K562 (cell line): Measurements from ENCODE around the gene CMSS1. TPM values are rescaled to one million over a fixed set of nuclear protein-coding genes. Genes with fewer than 3 reads are reported as not detected.

ENCODE experiments used
- ATAC-seq: fragments of 200-7000 bp; cut with Tn5 transposase; 3 replicates; pipeline ENCODE4 v1.9.1; 2020; ENCODE audit warnings: moderate library complexity
- BruUV-seq: library from RNA; stranded (reverse); fragments of 400-500 nt; replicated peaks from 2 replicates; lab custom pipeline; 2021; lab: Mats Ljungman, UMichigan
- CTCF ChIA-PET: fragments of 300-600 bp; formaldehyde crosslinking; extraction: SDS; loops from one replicate; lab custom pipeline; 2021; ENCODE audit warnings: low intra/inter-chr PET ratio; lab: Yijun Ruan, JAX
- POLR2A ChIA-PET: fragments of 300-600, 350-650 bp; sonication (Branson Sonifier 250); formaldehyde crosslinking; extraction: SDS; loops from one replicate; lab custom pipeline; 2021; ENCODE audit warnings: antibody characterized with exemption, inconsistent platforms; lab: Yijun Ruan, JAX
- DNase-seq, 4 experiments: peaks; one replicate each; pipeline versions ENCODE4 v3.0.0 to v3.0.0-alpha.2; 2011 to 2018; ENCODE audit warnings: low spot score in 3 of 4, mixed read lengths in 3 of 4; ENCODE audit errors: extremely low read depth in 1 of 4
- FAIRE-seq: peaks from 2 replicates; lab custom pipeline; 2011; peaks lifted over from hg19 to GRCh38; lab: Jason Lieb, UNC
- H2AFZ ChIP-seq: 2 replicates; pipeline ENCODE4 v1.6.0; 2011; ENCODE audit warnings: low read depth, low read length, control low read depth, inconsistent platforms
- H3K27ac ChIP-seq: fragments of 200-600 bp; 3 replicates; pipeline ENCODE4 v1.8.0; 2011; ENCODE audit warnings: low read depth, mild to moderate bottlenecking, control low read depth, inconsistent platforms, low read length, moderate library complexity, mixed read lengths; ENCODE audit errors: extremely low read depth
- H3K27me3 ChIP-seq, 2 experiments: fragments of 300-600 bp in 1 of 2; 2 replicates in 1 of 2; 3 replicates in 1 of 2; pipeline versions ENCODE4 v1.6.0 to v1.8.0; 2011; ENCODE audit warnings: inconsistent platforms in 2 of 2, low read length in 2 of 2, mild to moderate bottlenecking in 1 of 2, mixed read lengths in 1 of 2, moderate library complexity in 1 of 2; ENCODE audit not compliant: control insufficient read depth in 2 of 2, insufficient read depth in 2 of 2
- H3K36me3 ChIP-seq: fragments of 300-600 bp; 3 replicates; pipeline ENCODE4 v1.8.0; 2011; ENCODE audit warnings: mild to moderate bottlenecking, low read length, inconsistent platforms; ENCODE audit not compliant: control insufficient read depth, insufficient read depth
- H3K4me1 ChIP-seq, 2 experiments: fragments of 200-600 bp in 1 of 2; replicated peaks in 1 of 2; 2 replicates in 1 of 2; 3 replicates in 1 of 2; pipeline versions ENCODE4 v1.5.1 to v1.8.0; 2011; ENCODE audit warnings: inconsistent platforms in 2 of 2, low read length in 2 of 2, mild to moderate bottlenecking in 1 of 2, mixed read lengths in 1 of 2, moderate library complexity in 1 of 2; ENCODE audit not compliant: control insufficient read depth in 2 of 2, insufficient read depth in 2 of 2
- H3K4me2 ChIP-seq: 2 replicates; pipeline ENCODE4 v1.6.1; 2011; ENCODE audit warnings: low read length, control low read depth, inconsistent platforms, mixed read lengths; ENCODE audit not compliant: insufficient read depth
- H3K4me3 ChIP-seq: fragments of 200-600 bp; sonication (generic), shearing (Covaris generic); 2 replicates; pipeline ENCODE4 v1.5.1; 2016; ENCODE audit warnings: control low read depth, inconsistent platforms
- H3K79me2 ChIP-seq: fragments of 200-600 bp; 3 replicates; pipeline ENCODE4 v1.8.0; 2011; ENCODE audit warnings: low read length, inconsistent platforms; ENCODE audit not compliant: control insufficient read depth, insufficient read depth
- H3K9ac ChIP-seq, 2 experiments: 2 replicates each; pipeline versions ENCODE4 v1.6.0 to v1.6.1; 2011; ENCODE audit warnings: low read depth in 2 of 2, low read length in 2 of 2, control low read depth in 1 of 2, inconsistent platforms in 1 of 2, mild to moderate bottlenecking in 1 of 2, mixed read lengths in 1 of 2; ENCODE audit not compliant: insufficient read depth in 1 of 2
- H3K9me1 ChIP-seq: one replicate; pipeline ENCODE4 v1.6.0; 2011; ENCODE audit warnings: inconsistent platforms, mild to moderate bottlenecking, low read length, moderate library complexity; ENCODE audit not compliant: control insufficient read depth, insufficient read depth
- H3K9me3 ChIP-seq: replicated peaks from 2 replicates; pipeline ENCODE4 v1.5.1; 2011; ENCODE audit warnings: low read depth, low read length, inconsistent platforms; ENCODE audit not compliant: control insufficient read depth, insufficient read depth
- H4K20me1 ChIP-seq: replicated peaks from 2 replicates; pipeline ENCODE4 v1.6.1; 2011; ENCODE audit warnings: low read length, inconsistent platforms, mixed read lengths; ENCODE audit not compliant: control insufficient read depth, insufficient read depth
- BCL6 ChIP-seq: fragments of 250-450 bp; sonication (Bioruptor Pico); IDR thresholded peaks from 2 replicates; pipeline ENCODE4 v1.4.0; 2020
- FOXP1 ChIP-seq: sonication (generic); formaldehyde crosslinking; IDR thresholded peaks from 2 replicates; pipeline ENCODE4 v1.8.0; 2022; ENCODE audit warnings: mild to moderate bottlenecking, missing genetic modification reagents
- GABPB1 ChIP-seq: sonication (generic); formaldehyde crosslinking; IDR thresholded peaks from 2 replicates; pipeline ENCODE4 v1.8.0; 2022; ENCODE audit warnings: mild to moderate bottlenecking, missing genetic modification reagents
- MEF2D ChIP-seq: conservative IDR thresholded peaks from 2 replicates; pipeline ENCODE4 v1.6.1; 2016; ENCODE audit warnings: low read depth, missing genetic modification characterization, missing compliant biosample characterization
- NR3C1 ChIP-seq: sonication (generic); formaldehyde crosslinking; IDR thresholded peaks from 2 replicates; pipeline ENCODE4 v1.8.1; 2022; ENCODE audit warnings: missing genetic modification reagents
- NR4A1 ChIP-seq, 2 experiments: fragments of 250-450 bp in 1 of 2; fragments of 450-650 bp in 1 of 2; sonication (Bioruptor Pico) in 1 of 2; IDR thresholded peaks; 2 replicates each; pipeline versions ENCODE4 v1.4.0 to v1.6.1; 2016 to 2020; ENCODE audit warnings: mild to moderate bottlenecking in 2 of 2, missing compliant biosample characterization in 1 of 2, missing genetic modification characterization in 1 of 2, moderate library complexity in 1 of 2
- PHF20 ChIP-seq: fragments of 450-650 bp; IDR thresholded peaks from 2 replicates; pipeline ENCODE4 v1.6.1; 2018; ENCODE audit not compliant: partially characterized antibody
- TRIM28 ChIP-seq: fragments of 450-650 bp; IDR thresholded peaks from 2 replicates; pipeline ENCODE4 v1.6.1; 2017
- ZNF551 ChIP-seq: fragments of 250-450 bp; sonication (Bioruptor Pico); IDR thresholded peaks from 2 replicates; pipeline ENCODE4 v1.5.0; 2021; ENCODE audit warnings: mild to moderate bottlenecking, moderate library complexity
- ZNF77 ChIP-seq: fragments of 250-450 bp; sonication (Bioruptor Pico); IDR thresholded peaks from 2 replicates; pipeline ENCODE4 v1.5.0; 2020
- ZNF778 ChIP-seq: fragments of 450-650 bp; formaldehyde crosslinking; IDR thresholded peaks from 2 replicates; pipeline ENCODE4 v1.4.0; 2020; ENCODE audit warnings: mild to moderate bottlenecking, moderate library complexity
- WGBS: fragments of 100-300 bp; shearing (Covaris generic); methylation state at CpG from one replicate; pipeline ENCODE4 v1.1.6; 2016; ENCODE audit warnings: low coverage, mixed read lengths; ENCODE audit not compliant: insufficient coverage; ENCODE audit errors: missing lambda C conversion rate; 5-methylcytosine and 5-hydroxymethylcytosine counted together
- in situ Hi-C: fragments of 300-500 bp; cut with MboI; formaldehyde crosslinking; loops from 4 replicates; pipeline ENCODE4 v1.15.0; 2018; ENCODE audit warnings: inconsistent platforms, mixed read lengths
- intact Hi-C: fragments of 100-400 bp; cut with micrococcal nuclease; formaldehyde crosslinking; loops from 2 replicates; pipeline ENCODE4 v1.14.2; 2022
- polyA plus RNA-seq, 8 experiments: library from polyadenylated mRNA; depleted of rRNA in 4 of 8; stranded (reverse) in 5 of 8; unstranded in 3 of 8; fragments of >200 nt; fragmentation: Nextera tagmentation in 2 of 8; fragmentation: Illumina TruSeq in 1 of 8; extraction: Ambion mirVana in 2 of 8; extraction: Trizol in 1 of 8; gene quantifications; 2 replicates each; pipeline versions ENCODE4 v1.2.1 to v1.2.3, GENCODE V29; 2011 to 2014; ENCODE audit warnings: inconsistent platforms in 1 of 8, missing spikeins in 1 of 8
- total RNA-seq, 7 experiments: library from RNA; depleted of rRNA in 6 of 7; stranded (reverse); fragments of >200 nt in 6 of 7; fragmentation: Illumina TruSeq in 2 of 7; extraction: Trizol in 2 of 7; gene quantifications; 2 replicates each; pipeline versions ENCODE4 v1.2.1 to v1.2.3, GENCODE V29; 2011 to 2021; ENCODE audit warnings: low replicate concordance in 1 of 7
- TF ChIP-seq, protein P1 (sequence below), 2 experiments: fragments of 450-650 bp in 1 of 2; IDR thresholded peaks; 2 replicates each; pipeline ENCODE4 v1.6.1; 2011 to 2017; ENCODE audit warnings: low read depth in 2 of 2, antibody characterized with exemption in 1 of 2, borderline replicate concordance in 1 of 2, low read length in 1 of 2, mild to moderate bottlenecking in 1 of 2, mixed read lengths in 1 of 2; ENCODE audit not compliant: control insufficient read depth in 1 of 2
- TF ChIP-seq, protein P2 (sequence below): fragments of 200-800 bp; sonication (Bioruptor generic); IDR thresholded peaks from 2 replicates; pipeline ENCODE4 v1.6.1; 2017; ENCODE audit warnings: missing genetic modification characterization, missing compliant biosample characterization
- TF ChIP-seq, protein P3 (sequence below): fragments of 250-450 bp; sonication (Bioruptor Pico); IDR thresholded peaks from 2 replicates; pipeline ENCODE4 v1.5.0; 2021; ENCODE audit warnings: mild to moderate bottlenecking, borderline replicate concordance
- TF ChIP-seq, protein P4 (sequence below), 2 experiments: fragments of 450-650 bp; IDR thresholded peaks; 2 replicates each; pipeline ENCODE4 v1.6.1; 2016

Gene CMSS1
- total and polyA plus RNA-seq, 9 of the 15 experiments (the other 6 are each of a cell fraction or from before 2014, with no cell fraction given) = 46.9 to 109 (median 72.3) TPM

DNA sequence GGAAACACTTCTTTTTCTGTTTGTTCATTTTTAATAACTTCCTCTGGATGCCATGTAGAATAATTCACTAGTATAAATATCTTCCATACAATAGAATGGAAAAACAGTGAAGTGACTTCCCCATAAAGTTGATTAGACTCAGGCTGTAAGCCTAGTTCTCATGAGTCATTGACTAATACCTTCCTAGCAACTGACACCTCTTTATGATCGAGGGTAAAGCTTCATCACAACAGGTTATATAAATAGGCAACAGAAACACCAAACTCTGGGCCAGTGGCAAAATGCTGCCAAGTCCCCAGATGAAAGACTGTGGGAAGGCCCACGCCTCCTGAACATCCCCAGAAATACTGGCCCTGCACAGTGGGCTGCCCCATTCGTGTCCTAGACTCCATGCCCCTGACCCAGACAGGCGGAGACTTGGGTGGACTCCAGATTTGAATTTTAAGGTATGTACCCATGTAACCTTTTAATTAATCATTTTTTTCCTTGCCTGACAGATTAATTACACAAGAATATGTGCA is 371.8 kb downstream of the CMSS1 start:
- Histone ChIP-seq H3K9me1 (no peaks in the 10 kb centered on the region), H3K27me3 (no peaks in the 10 kb centered on the region), H3K79me2 (no peaks in the 10 kb centered on the region), H2AFZ (no peak overlapping the region), H3K36me3 (no peaks in the 10 kb centered on the region), H3K4me2 (no peak overlapping the region), H3K4me1 (no peaks in the 10 kb centered on the region; a peak in 2 of 5 replicates), H3K9me3 (no peaks in the 10 kb centered on the region), H3K4me3 (no peak overlapping the region), H3K9ac (no peak overlapping the region), H4K20me1 (no peaks in the 10 kb centered on the region), H3K27ac (no peak overlapping the region)
- intact Hi-C loops = no loop called here
- DNase-seq (no peak), FAIRE-seq (no peak), ATAC-seq (no peak)
- CTCF ChIA-PET = no interaction called here
- 42% methylated on average over 4 of the region's 4 CpGs for WGBS
- POLR2A ChIA-PET = no interaction called here
- in situ Hi-C loops = no loop called here
- no TSS peak for BruUV-seq
- no peak for TF ChIP-seq PHF20
- TF ChIP-seq ZNF778 = no peak
- no peak for TF ChIP-seq ZNF551
- TF ChIP-seq, protein P1, sequence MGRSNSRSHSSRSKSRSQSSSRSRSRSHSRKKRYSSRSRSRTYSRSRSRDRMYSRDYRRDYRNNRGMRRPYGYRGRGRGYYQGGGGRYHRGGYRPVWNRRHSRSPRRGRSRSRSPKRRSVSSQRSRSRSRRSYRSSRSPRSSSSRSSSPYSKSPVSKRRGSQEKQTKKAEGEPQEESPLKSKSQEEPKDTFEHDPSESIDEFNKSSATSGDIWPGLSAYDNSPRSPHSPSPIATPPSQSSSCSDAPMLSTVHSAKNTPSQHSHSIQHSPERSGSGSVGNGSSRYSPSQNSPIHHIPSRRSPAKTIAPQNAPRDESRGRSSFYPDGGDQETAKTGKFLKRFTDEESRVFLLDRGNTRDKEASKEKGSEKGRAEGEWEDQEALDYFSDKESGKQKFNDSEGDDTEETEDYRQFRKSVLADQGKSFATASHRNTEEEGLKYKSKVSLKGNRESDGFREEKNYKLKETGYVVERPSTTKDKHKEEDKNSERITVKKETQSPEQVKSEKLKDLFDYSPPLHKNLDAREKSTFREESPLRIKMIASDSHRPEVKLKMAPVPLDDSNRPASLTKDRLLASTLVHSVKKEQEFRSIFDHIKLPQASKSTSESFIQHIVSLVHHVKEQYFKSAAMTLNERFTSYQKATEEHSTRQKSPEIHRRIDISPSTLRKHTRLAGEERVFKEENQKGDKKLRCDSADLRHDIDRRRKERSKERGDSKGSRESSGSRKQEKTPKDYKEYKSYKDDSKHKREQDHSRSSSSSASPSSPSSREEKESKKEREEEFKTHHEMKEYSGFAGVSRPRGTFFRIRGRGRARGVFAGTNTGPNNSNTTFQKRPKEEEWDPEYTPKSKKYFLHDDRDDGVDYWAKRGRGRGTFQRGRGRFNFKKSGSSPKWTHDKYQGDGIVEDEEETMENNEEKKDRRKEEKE (IDR thresholded peaks at IDR 0.05; ENCODE audit: borderline replicate concordance in 1 of 2, control insufficient read depth in 1 of 2, low read depth in 2 of 2, low read length in 1 of 2) = no peak
- TF ChIP-seq, protein P2, sequence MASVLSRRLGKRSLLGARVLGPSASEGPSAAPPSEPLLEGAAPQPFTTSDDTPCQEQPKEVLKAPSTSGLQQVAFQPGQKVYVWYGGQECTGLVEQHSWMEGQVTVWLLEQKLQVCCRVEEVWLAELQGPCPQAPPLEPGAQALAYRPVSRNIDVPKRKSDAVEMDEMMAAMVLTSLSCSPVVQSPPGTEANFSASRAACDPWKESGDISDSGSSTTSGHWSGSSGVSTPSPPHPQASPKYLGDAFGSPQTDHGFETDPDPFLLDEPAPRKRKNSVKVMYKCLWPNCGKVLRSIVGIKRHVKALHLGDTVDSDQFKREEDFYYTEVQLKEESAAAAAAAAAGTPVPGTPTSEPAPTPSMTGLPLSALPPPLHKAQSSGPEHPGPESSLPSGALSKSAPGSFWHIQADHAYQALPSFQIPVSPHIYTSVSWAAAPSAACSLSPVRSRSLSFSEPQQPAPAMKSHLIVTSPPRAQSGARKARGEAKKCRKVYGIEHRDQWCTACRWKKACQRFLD (CRISPR knock-in tag) = no peak
- TF ChIP-seq MEF2D (tag) = no peak
- no peak for TF ChIP-seq BCL6 (CRISPR knock-in tag)
- TF ChIP-seq NR3C1 (CRISPR knock-in tag) = no peak
- TF ChIP-seq, protein P3, sequence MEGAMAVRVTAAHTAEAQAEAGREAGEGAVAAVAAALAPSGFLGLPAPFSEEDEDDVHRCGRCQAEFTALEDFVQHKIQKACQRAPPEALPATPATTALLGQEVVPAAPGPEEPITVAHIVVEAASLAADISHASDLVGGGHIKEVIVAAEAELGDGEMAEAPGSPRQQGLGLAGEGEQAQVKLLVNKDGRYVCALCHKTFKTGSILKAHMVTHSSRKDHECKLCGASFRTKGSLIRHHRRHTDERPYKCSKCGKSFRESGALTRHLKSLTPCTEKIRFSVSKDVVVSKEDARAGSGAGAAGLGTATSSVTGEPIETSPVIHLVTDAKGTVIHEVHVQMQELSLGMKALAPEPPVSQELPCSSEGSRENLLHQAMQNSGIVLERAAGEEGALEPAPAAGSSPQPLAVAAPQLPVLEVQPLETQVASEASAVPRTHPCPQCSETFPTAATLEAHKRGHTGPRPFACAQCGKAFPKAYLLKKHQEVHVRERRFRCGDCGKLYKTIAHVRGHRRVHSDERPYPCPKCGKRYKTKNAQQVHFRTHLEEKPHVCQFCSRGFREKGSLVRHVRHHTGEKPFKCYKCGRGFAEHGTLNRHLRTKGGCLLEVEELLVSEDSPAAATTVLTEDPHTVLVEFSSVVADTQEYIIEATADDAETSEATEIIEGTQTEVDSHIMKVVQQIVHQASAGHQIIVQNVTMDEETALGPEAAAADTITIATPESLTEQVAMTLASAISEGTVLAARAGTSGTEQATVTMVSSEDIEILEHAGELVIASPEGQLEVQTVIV (CRISPR knock-in tag) = no peak
- no peak for TF ChIP-seq TRIM28
- TF ChIP-seq, protein P4, sequence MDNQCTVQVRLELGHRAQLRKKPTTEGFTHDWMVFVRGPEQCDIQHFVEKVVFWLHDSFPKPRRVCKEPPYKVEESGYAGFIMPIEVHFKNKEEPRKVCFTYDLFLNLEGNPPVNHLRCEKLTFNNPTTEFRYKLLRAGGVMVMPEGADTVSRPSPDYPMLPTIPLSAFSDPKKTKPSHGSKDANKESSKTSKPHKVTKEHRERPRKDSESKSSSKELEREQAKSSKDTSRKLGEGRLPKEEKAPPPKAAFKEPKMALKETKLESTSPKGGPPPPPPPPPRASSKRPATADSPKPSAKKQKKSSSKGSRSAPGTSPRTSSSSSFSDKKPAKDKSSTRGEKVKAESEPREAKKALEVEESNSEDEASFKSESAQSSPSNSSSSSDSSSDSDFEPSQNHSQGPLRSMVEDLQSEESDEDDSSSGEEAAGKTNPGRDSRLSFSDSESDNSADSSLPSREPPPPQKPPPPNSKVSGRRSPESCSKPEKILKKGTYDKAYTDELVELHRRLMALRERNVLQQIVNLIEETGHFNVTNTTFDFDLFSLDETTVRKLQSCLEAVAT (IDR thresholded peaks at IDR 0.05) = no peak
- TF ChIP-seq FOXP1 (CRISPR knock-in tag) = no peak
- TF ChIP-seq GABPB1 (CRISPR knock-in tag) = no peak
- TF ChIP-seq ZNF77 (CRISPR knock-in tag) = no peak
- TF ChIP-seq NR4A1 (CRISPR knock-in tag; IDR thresholded peaks at IDR 0.05) = no peak
- TF ChIP-seq NR4A1 (tag; IDR thresholded peaks at IDR 0.05) = no peak
